ENCODE results near the gene CHAD.

Gene CHAD

DNA sequence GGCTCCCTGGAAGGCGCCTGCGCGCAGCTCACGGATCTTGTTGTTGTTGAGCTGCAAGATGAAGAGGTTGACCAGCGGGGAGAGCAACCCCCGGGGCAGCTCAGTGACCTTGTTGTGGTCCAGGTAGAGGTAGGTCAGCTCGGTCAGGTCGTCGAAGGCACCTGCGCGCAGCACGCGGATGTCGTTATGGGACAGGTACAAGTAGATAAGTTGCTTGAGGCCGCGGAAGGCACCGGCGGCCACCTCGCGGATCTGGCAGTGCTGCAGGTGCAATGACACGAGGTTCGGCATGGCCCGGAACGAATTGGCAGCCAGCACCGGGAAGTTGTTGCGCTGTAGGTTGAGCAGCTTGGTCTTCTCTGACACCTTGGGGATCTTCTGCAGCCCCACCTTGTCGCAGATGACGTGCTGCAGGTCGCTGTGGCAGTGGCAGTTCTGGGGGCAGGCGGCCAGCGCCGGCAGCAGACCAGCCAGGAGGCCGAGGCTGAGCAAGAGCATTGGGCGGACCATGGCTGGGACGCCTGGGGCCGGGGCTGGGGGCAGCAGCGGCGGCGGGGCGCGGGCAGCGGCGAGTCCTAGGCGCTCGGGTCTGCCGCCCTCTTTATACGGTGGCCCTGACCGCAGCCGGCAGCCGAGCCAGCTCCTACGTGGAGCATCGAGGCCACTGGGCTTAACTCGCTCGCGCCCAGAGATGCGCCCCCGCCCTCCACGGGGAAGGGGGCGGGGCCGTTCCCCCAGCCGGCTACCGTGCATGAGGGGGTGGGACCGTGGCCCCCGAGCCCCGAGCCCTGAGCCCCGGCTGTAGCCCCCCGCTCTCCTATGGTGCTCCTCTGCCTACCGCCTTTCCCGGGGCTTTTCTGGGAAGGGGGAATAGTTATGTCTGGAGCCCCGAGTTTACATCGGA lies at the start of gene CHAD:
TSS of gene CHAD (minus strand) at position 577 of the 904 bp plus-strand sequence. CDS start at position 510, 67 bp downstream.
- DNase-seq = no peak

DNA sequence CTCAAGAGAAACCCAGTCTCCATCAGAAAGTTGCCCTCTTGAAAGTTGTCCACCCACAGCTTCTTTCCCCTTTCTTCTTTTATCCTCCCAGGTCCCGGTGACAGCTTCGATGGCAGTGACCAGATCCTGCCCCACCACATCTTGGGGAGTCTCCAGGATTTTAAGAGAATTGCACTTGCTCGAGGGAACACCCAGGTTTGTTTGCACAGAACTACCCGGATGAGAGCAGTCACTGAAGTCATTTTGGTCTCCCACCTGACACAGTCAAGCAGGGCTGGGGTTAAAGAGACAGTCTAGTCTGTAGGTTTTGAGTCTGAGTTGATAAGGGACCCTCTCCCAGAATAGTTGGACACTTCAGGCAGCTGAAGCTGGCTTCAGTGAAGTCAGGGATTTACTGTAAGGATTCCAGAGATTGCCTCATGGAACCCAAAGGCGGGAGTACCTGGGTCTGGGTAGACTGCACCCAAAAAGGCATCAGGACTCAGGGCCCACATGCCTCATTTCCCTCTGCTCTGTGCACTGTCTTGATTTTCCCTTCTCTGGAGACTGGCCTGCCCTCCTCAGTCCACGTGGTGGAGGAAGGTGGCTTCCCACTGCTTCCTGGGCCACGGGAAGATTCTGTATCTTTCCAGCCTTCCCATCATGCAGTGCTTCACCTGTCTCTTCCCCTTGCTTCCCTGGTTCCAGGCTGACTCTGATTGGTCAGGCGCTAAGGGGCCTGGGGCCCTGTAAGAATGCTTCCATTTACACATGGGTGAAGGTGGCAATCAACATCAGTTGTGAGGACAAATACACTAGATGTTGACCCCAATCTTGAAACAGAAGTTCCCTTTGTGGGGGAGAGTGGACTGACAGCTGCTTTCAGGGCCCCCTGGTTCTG lies 49.1 kb upstream of the CHAD start:
- no peak for DNase-seq

- DNase-seq = no peak
These were observed 48.3 kb upstream of the CHAD start for GRCh38 chr17:50517011-50517410.

GRCh38 chr17:50514936-50515702 lies 46.4 kb upstream of the CHAD start:
- no peak for DNase-seq

- DNase-seq = no peak
These were observed 45.7 kb upstream of the CHAD start for GRCh38 chr17:50514388-50514787.

GRCh38 chr17:50513495-50513894 lies 44.8 kb upstream of the CHAD start:
- no peak for DNase-seq

DNA sequence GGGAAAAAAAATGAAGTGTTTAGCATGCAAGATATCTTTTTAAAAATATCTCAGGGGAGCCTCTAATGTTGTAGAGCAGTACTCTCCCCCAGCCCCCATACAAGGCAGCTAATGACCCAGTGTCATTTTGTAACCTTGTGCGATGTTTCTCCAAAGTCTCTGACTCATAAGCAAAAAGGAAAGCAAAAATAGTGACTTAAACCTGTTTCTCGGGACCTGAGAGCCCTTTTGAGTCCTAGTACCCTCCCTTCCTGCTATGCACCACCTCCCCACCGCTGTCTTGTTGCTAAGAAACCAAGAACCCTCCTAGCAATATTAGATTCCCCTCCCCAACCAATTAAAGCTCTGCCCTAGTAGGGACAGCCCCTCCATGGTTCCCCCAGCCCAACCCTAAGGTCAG lies 42.4 kb upstream of the CHAD start:
- DNase-seq = peak in 1 of 2 donors; percentile 33

- no peak for DNase-seq
These were observed 40.1 kb upstream of the CHAD start for GRCh38 chr17:50508573-50509460.

DNA sequence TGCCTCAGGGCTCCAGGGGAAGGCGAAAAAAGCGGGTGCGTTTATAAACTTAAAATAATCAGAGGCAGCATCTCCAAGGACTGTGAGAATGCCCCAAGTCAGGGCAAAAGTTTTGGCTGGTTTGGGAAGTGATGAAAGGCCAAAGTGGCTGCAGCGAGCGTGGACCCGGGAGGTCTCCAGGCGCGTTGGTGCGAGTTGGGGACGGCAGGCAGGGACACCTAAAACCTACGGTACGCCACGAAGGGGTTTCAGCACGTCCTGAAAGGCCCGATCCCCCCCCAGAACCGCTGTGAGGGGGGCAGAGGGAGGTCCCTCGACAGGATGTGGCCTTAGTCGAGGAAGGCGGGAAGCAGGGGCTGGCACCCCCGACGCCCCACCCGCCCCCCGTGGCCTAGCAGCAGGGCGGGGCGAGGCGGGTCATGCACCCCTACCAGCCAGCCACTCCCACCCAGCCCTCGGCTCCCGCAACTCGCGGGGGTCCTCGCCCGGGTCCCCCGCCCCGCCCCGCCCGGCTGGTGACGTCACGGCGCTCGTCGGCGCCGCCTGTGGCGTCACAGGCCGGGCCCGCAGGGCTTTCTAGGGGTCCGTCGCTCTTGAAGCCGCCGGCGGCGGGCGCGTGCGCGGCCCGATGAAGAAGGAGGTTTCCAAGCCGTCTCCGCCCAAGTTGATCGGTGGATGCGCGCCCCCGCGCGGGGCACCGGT lies 39.3 kb upstream of the CHAD start, which contains the start of gene MYCBPAP:
TSS of gene MYCBPAP (plus strand) at position 569 of the 702 bp plus-strand sequence. CDS start 236 bp downstream, outside the sequence.
- peak; percentile 57 to 73 for DNase-seq

- no peak for DNase-seq
These were observed 37.6 kb upstream of the CHAD start for GRCh38 chr17:50506298-50506697.

GRCh38 chr17:50505591-50506130 lies 37.0 kb upstream of the CHAD start:
- DNase-seq = no peak

- no peak for DNase-seq
These were observed 33.8 kb upstream of the CHAD start for GRCh38 chr17:50502301-50502990.

DNA sequence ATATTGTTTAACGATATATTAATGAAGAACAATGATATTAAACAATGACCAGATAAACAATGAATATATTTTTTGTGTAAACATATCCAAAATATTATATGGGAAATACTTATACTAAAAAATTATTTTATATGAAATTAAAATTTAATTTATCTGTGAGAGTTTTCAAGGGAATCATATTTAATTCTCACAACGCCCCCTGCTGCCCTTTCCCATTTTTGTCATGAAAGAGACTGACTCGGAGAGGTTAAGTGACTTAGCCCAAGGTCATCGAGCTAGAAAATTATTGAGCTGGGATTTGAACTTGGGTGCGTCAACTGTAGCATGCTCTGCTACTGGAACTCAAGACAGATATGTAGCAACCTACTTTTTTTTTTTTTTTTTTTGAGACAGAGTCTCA lies 32.4 kb upstream of the CHAD start:
- DNase-seq = peak in 1 of 2 donors; percentile 34

GRCh38 chr17:50499721-50500120 lies 31.0 kb upstream of the CHAD start:
- DNase-seq = no peak

DNA sequence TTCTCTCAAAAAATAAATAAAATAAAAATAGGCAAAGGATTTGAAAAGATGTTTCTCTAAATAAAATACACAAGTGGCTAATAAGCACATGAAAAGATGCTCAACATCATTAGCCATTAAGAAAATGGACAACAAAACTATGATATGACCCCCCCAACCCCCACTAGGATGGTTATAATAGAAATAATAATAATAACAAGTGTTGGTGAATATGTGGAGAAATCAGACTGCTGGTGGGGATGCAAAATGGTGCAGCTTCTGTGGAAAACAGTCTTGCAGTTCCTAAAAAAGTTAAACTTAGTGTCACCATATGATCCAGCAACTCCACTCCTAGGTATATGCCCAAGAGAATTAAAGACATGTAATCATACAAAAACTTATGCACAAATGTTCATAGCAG lies 30.6 kb upstream of the CHAD start:
- no peak for DNase-seq

GRCh38 chr17:50498021-50498874 lies 29.6 kb upstream of the CHAD start:
- DNase-seq = no peak

DNA sequence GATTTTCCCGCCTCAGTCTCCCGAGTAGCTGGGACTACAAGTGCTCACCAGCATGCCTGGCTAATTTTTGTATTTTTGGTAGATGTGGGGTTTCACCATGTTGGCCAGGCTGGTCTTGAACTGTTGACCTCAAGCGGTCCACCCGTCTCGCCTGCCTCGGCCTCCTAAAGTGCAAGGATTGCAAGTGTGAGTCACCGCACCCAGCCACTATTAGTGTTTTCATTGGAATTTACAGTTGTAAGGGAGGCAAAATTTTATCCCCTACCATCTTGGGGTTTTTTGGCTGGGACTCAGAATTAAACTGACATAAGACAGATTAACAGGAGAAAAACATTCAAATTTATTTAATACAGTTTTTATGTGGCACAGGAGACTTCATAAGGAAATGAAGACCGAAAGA lies 27.2 kb upstream of the CHAD start:
- DNase-seq = no peak

DNA sequence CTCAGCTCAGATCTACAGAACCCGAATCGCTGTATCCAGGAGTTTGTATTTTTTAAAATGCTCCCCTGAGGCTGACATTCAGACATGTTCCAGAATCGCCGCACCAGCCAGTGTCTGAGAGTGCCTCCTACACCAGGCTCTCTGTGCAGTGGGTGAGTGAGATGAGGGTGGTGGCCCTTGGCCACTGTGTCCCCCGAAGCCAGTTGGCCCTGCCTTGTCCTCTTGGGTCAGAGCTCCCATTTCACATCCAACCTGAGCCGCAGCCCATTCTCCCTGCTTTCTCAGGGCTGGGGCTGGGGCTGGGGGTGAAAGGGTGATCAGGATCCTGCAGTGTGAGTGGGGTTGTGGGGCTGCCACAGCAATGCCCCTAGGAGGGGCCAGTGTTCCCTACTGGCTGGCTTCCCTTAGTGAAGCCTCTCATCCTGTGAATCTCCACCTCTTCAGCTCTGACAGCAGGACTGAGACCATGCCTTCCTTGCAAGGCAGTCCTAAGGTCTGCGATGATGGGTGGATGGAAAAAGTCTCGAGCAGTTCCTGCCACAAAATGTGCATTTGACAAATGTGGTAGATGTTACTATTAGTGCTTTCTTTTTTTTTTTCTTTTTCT lies 26.6 kb upstream of the CHAD start:
- DNase-seq = no peak

GRCh38 chr17:50493744-50494143 lies 25.1 kb upstream of the CHAD start:
- no peak for DNase-seq

All from stimulated activated CD4-positive, alpha-beta T cell treated with anti-CD3 and anti-CD28 coated beads, Interleukin-2, amount 100 ng/mL, for 48 hours (primary cell).